Muscle of back (tissue), 11 donors: ENCODE data around the gene SULT2B1. TPM values are rescaled to one million over a fixed set of nuclear protein-coding genes. Genes with fewer than 3 reads are reported as not detected.

Experiments used
- DNase-seq, 3 donors: peaks; one replicate each; pipeline versions ENCODE4 v3.0.0 to v3.0.0-alpha.2; 2013
- polyA plus RNA-seq, 10 donors: library from polyadenylated mRNA; unstranded; fragments of 120-200 nt; gene quantifications; one replicate each; pipeline ENCODE4 v1.2.1, GENCODE V29; 2013; ENCODE audit not compliant: insufficient read length in 10 of 10

The SULT2B1 gene
- polyA plus RNA-seq, 10 donors = 0.21 to 3.5 (median 0.40) TPM; not detected in 4

DNA sequence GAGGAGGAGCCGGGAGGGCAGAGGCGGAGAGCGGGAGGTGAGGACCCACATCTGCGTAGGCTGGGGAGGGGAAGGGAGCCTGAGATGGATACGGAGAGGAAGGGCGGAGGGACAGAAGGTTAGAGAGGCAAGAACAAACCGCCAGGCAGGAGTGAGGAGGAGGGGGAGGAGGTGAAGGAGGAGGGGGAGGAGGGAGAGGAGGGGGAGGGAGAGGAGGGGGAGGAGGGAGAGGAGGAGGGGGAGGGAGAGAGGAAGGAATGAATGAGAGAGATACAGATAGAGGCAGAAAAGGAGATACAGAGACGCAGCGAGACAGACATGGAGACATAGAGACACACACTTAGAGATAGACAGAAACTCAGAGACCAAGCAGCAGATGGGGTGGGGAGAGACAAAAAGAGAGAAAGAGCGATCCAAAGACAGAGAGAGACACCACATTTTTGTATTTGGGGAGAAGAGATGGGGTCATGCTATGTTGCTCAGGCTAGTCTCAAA lies 94.8 kb downstream of the SULT2B1 start:
- no peak for DNase-seq

DNA sequence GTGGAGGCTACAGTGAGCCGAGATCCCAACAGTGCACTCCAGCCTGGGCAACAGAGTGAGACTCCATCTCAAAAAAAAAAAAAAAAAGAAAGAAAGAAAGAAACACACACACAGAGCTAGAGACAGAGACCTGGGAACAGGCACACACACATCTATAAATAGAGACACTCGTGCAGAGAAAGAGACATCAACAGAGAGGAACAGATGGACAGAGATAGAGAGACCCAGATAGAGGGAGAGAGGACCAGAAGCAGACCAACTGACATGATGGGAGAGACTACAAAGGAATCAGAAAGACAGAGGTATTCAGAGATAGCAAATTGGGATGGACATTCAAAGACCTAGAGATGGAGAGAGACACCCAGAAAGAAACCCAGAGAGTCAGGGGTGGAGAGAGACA lies 96.2 kb downstream of the SULT2B1 start:
- DNase-seq = no peak

Other genes with a start within 250 kb of the SULT2B1 start
- gene EMP3, start 226.6 kb upstream of the SULT2B1 start, polyA plus RNA-seq = 100 to 1,000 TPM; 123 to 174 (median 150) TPM
- gene TMEM143, start 188.2 kb upstream of the SULT2B1 start, polyA plus RNA-seq = 10 to 100 TPM in 9 of 10 donors, 1 to 10 TPM in 1; 8.3 to 18.0 (median 14.3) TPM
- gene SYNGR4, start 187.8 kb upstream of the SULT2B1 start, polyA plus RNA-seq = under 1 TPM in 2 of 10 donors, not detected in 8; 0.33 to 0.34 TPM
- 100 to 1,000 TPM in 9 of 10 donors, 10 to 100 TPM in 1; 99.5 to 140 (median 124) TPM for gene KDELR1, start 160.6 kb upstream of the SULT2B1 start, polyA plus RNA-seq
- gene GRIN2D, start 158.5 kb upstream of the SULT2B1 start, polyA plus RNA-seq = 1 to 10 TPM in 8 of 10 donors, under 1 TPM in 2; 0.83 to 2.5 (median 1.3) TPM
- 10 to 100 TPM; 14.9 to 27.8 (median 22.3) TPM for gene GRWD1, start 106.2 kb upstream of the SULT2B1 start, polyA plus RNA-seq
- gene KCNJ14, start 96.6 kb upstream of the SULT2B1 start, polyA plus RNA-seq = 1 to 10 TPM in 2 of 10 donors, under 1 TPM in 8; 0.59 to 1.1 (median 0.72) TPM
- 10 to 100 TPM; 34.8 to 52.0 (median 40.0) TPM for gene CYTH2, start 82.8 kb upstream of the SULT2B1 start, polyA plus RNA-seq
- under 1 TPM in 7 of 10 donors, not detected in 3; 0.04 to 0.70 (median 0.28) TPM for gene LMTK3, start 40.3 kb upstream of the SULT2B1 start, polyA plus RNA-seq
- not detected for gene SPACA4, start 54.6 kb downstream of the SULT2B1 start, polyA plus RNA-seq
- gene FAM83E, start 62.9 kb downstream of the SULT2B1 start, polyA plus RNA-seq = 1 to 10 TPM in 1 of 10 donors, under 1 TPM in 4, not detected in 5; 0.16 to 1.8 (median 0.24) TPM
- gene RPL18, start 67.0 kb downstream of the SULT2B1 start, polyA plus RNA-seq = 1,000 to 10,000 TPM; 1,102 to 2,024 (median 1,616) TPM
- 1 to 10 TPM; 5.3 to 8.5 (median 7.4) TPM for gene SPHK2, start 67.3 kb downstream of the SULT2B1 start, polyA plus RNA-seq
- gene DBP, start 85.2 kb downstream of the SULT2B1 start, polyA plus RNA-seq = 1 to 10 TPM; 3.9 to 9.7 (median 6.0) TPM
- gene CA11, start 94.0 kb downstream of the SULT2B1 start, polyA plus RNA-seq = 10 to 100 TPM in 3 of 10 donors, 1 to 10 TPM in 7; 4.5 to 15.7 (median 9.0) TPM
- 1 to 10 TPM in 8 of 10 donors, under 1 TPM in 2; 0.67 to 9.6 (median 2.3) TPM for gene NTN5, start 120.8 kb downstream of the SULT2B1 start, polyA plus RNA-seq
- 1 to 10 TPM in 2 of 10 donors, under 1 TPM in 8; 0.39 to 1.2 (median 0.83) TPM for gene FUT2, start 143.8 kb downstream of the SULT2B1 start, polyA plus RNA-seq
- 100 to 1,000 TPM in 6 of 10 donors, 10 to 100 TPM in 4; 47.0 to 137 (median 107) TPM for gene MAMSTR, start 167.6 kb downstream of the SULT2B1 start, polyA plus RNA-seq
- gene RASIP1, start 188.4 kb downstream of the SULT2B1 start, polyA plus RNA-seq = 10 to 100 TPM; 18.7 to 28.8 (median 21.7) TPM
- gene IZUMO1, start 194.7 kb downstream of the SULT2B1 start, polyA plus RNA-seq = 1 to 10 TPM in 4 of 10 donors, under 1 TPM in 6; 0.23 to 2.2 (median 0.94) TPM
- gene FUT1, start 200.5 kb downstream of the SULT2B1 start, polyA plus RNA-seq = 1 to 10 TPM in 7 of 10 donors, under 1 TPM in 3; 0.62 to 1.9 (median 1.2) TPM
- gene FGF21, start 203.4 kb downstream of the SULT2B1 start, polyA plus RNA-seq = not detected